Activated T-cell treated with anti-CD3 and anti-CD28 coated beads, Interleukin-2, amount 50 U/mL, for 1 hour (primary cell): Measurements from ENCODE around the gene CAND1.
"Not testable (repeated sequence)": the region's sequence is repeated elsewhere in the genome, so short reads cannot be mapped to it uniquely, and the experiment has no call there.

Source experiments
- DNase-seq: peaks from one replicate; pipeline ENCODE4 v3.0.0-alpha.2; 2020

The CAND1 gene

DNA sequence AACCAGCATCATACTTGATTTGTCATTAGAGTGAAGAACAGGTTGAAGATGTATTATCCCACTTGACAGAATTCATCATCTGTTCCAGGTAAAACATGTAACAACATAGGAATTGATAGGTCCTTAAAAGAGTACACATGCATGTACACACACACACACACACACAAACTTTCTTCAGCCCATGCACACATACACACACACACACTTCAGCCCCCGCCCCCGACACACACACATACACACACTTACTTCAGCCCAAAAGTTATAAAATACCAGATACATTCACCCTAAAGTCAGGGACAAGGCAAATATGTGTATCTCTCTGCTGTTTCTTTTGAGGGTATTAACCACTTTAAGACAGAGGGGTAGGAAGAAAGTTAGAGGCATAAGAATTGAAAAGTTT is 15.4 kb downstream of the CAND1 start:
- DNase-seq: no peak

- no peak for DNase-seq
Observed at GRCh38 chr12:67286257-67286656, 17.1 kb downstream of the CAND1 start.

GRCh38 chr12:67287311-67287710 is 18.2 kb downstream of the CAND1 start:
- no peak for DNase-seq

DNA sequence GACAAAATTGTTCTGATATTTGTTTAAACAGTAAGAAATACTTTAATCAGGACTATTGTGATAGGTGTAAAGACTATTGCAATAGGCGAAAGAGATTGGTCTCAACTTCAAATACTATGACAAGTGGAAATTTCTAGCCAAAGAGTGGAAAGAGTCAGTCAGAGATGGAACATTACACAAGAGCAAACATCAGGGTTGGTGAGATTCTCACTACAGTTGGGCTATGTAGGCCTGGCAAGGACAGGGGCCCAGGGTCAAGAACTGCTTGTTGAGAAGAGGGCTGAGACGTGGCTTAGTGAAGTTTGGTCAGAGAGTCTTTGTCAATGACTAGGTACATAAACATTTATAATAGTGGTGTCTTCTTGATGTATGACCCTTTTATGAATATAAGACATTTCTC is 19.4 kb downstream of the CAND1 start:
- DNase-seq: no peak

GRCh38 chr12:67290378-67290777 is 21.2 kb downstream of the CAND1 start:
- no peak for DNase-seq

DNA sequence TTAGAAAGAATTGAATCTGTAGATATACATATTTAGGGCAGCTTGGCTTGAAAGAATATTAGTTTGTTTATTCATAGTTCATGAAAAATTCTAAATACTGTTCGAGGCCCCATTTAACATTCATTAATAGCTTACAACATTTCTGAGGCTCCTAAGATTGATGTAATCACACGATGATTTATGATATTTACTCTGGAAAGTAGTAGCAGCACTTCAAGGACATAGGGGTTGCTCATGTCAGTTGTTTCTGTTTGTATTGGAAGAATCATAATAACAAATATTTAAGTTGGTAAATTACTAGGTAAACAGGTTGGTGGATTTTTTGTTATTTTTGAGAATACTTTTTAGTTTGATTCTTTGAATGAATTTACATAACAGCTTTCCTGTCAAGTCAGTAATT is 30.4 kb downstream of the CAND1 start:
- no peak for DNase-seq

GRCh38 chr12:67299926-67300325 is 30.8 kb downstream of the CAND1 start:
- DNase-seq: no peak

- DNase-seq: no peak
Observed at GRCh38 chr12:67302162-67302561, 33.0 kb downstream of the CAND1 start.

DNA sequence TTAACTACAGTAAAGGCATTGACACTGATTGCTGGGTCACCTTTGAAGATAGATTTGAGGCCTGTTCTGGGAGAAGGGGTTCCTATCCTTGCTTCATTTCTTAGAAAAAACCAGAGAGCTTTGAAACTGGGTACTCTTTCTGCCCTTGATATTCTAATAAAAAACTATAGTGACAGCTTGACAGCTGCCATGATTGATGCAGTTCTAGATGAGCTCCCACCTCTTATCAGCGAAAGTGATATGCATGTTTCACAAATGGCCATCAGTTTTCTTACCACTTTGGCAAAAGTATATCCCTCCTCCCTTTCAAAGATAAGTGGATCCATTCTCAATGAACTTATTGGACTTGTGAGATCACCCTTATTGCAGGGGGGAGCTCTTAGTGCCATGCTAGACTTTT is 36.4 kb downstream of the CAND1 start:
- no peak for DNase-seq

- no peak for DNase-seq
Observed at GRCh38 chr12:67306712-67307111, 37.6 kb downstream of the CAND1 start.

- no peak for DNase-seq
Observed at GRCh38 chr12:67315661-67316060, 46.5 kb downstream of the CAND1 start.

GRCh38 chr12:67318786-67319185 is 49.6 kb downstream of the CAND1 start:
- DNase-seq: no peak

GRCh38 chr12:67319936-67320335 is 50.8 kb downstream of the CAND1 start:
- DNase-seq: no peak

- DNase-seq: no peak
Observed at GRCh38 chr12:67320614-67321295, 51.6 kb downstream of the CAND1 start.

DNA sequence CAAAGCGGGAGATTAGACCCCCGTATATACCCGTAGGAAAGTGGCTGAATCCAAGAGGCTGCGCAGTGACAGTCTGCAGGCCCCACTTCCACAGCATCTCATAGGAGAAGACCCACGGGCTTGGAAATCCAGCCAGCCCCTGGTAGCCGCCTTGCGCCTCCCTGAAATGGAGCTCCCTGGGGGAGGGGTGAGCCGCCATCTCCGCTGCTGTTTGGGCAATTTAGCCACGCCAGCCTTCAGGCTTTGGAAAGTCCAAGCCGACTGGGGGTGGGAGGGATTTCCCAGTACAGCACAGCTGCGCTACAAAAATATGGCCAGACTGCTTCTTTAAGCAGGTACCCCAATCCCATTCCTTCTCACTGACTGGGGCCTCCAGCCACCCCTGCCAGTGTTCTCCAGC is 53.4 kb downstream of the CAND1 start:
- DNase-seq: no peak

GRCh38 chr12:67323007-67323406 is 53.8 kb downstream of the CAND1 start:
- no peak for DNase-seq

DNA sequence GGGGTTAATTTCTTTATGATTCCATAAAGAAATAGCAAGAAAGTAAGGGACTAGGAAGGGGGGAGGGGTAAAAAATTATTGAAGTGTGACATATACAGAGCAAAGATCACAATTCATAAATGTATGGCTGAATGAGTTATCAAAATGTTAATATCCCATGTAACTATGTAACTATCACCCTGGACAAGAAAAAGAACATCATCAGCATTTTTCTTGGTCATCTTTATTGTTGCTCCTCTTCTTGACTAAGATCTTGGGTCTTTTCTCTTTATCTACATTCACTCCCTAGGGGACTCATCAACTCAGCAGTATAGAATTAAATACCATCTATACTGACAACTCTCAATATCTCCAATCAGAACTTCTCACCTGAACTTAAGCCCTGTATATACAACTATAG is 57.5 kb downstream of the CAND1 start:
- no peak for DNase-seq

GRCh38 chr12:67327466-67327865 is 58.3 kb downstream of the CAND1 start:
- DNase-seq: no peak

DNA sequence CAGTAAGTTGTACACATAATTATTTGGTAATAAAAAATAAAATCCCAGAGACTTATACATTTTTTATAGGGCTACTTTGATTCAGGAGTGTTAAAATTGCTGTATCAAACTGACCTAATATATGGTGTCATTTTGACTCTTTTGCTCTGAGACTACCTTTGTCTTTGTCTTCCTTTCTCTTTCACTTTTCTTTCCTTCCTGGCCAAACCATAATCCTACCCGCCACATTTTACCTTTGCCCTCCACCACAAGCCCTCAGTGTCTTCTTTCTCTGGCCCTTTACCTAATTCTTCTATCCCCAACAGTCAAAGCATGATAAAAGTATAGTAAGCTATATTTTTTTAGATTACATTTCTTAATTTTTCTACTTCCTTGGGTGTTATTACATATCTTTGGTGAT is 62.0 kb downstream of the CAND1 start:
- DNase-seq: no peak

DNA sequence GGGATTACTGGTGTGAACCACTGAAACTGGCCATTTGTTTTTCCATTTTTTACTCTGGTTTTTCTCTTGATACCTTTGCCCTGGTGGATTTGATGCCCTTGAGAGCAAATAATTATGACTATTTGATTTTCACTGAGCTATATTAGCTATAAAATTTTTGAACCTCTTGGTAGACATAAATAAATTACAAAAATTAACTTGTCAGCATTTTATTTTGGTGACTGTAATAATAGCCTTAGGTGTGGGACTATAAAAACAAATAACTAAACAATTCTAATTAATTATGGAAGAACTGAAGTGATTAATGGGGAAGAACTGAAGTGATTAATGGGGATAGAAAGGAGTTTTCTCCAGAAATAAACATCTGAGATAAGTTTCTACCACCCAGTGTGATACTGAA is 62.7 kb downstream of the CAND1 start:
- no peak for DNase-seq

DNA sequence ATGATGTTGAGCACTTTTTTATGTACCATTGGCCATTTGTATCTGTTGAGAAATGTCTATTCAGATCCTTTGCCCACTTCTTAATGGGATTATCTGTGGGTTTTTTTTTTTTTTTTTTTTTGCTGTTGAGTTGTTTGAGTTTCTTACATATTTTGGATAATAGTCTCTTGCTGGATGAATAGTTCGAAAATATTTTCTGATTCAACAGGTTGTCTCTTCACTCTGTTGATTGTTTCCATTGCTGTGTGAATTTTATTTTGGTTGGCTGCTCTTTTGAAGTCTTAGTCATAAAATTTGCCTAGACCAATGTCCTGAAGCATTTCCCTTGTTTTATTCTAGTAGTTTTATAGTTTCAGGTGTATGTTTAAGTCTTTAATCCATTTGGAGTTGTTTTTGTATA is 64.5 kb downstream of the CAND1 start:
- DNase-seq: no peak

GRCh38 chr12:67338426-67338825 is 69.3 kb downstream of the CAND1 start:
- DNase-seq: no peak

DNA sequence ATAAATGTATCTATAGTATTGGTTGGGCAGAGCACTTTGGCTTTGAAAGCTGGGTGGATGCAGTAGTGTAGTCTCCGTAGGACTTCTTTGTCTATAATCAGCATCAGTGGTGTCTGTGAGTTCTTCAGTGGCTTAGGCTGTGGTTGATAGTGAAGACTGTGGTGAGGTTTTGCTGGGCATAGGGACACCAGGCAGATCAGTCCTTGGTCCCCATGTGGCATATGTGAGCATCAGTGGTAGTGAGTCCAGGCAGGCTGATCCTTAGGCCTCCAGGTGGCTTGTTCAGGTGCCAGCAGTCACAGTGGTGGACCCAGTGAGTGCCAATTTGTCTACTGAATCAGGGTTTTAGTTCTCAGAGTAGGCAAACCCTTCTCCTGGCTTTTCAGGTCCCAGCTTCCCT is 70.4 kb downstream of the CAND1 start:
- DNase-seq: no peak

- DNase-seq: not testable (repeated sequence)
Observed at GRCh38 chr12:67341086-67341485, 71.9 kb downstream of the CAND1 start.

DNA sequence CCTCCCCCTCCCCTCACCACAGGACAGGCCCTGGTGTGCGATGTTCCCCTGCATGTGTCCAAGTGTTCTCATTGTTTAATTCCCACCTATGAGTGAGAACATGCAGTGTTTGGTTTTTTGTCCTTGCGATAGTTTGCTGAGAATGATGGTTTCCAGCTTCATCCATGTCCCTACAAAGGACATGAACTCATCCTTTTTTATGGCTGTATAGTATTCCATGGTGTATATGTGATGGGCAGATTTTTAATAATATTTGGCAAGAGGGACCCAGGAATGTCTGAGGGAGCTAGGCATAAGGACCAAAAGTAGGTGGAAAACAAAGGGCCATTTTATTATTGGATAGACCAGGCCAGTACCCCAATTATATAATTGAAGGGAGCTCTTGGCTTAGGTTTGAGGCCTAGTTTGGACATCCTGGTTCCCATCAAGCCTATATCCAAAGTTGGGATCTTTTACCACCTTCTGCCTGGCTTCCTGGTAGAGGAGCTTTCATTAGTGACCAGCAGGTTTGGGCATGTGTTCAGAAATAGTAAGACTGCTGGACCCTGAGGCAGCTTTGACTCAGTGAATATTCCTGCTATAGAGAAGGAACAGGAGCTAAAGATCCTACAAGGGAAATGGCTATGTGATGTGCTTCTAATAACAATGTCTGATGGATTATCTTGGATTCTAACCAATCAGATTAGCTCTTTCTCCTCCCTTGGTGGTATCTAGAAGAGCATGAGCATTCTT is 76.0 kb downstream of the CAND1 start:
- DNase-seq: no peak
